Glomerular endothelial cell (primary cell): ENCODE data around the gene LTB4R2. TPM values are rescaled to one million over a fixed set of nuclear protein-coding genes. Genes with fewer than 3 reads are reported as not detected.

Source experiments
- DNase-seq: peaks from one replicate; pipeline ENCODE4 v3.0.0-alpha.2; 2011; ENCODE audit warnings: low read depth, low spot score; ENCODE audit errors: extremely low read depth
- total RNA-seq: library from RNA; depleted of rRNA; stranded (reverse); fragments of >200 nt; gene quantifications from 2 replicates; pipeline ENCODE4 v1.2.3, GENCODE V29; 2015

LTB4R2 gene
- total RNA-seq, 1 donor from 2014 or later = 8.4 TPM

- no peak for DNase-seq
Measured at GRCh38 chr14:24297190-24297964, 12.6 kb upstream of the LTB4R2 start.

GRCh38 chr14:24298892-24299254 is 11.1 kb upstream of the LTB4R2 start:
- no peak for DNase-seq

- DNase-seq = no peak
Measured at GRCh38 chr14:24299255-24300191, 10.4 kb upstream of the LTB4R2 start, which contains the start of the genes DHRS1 and NOP9. Gene DHRS1 (minus strand): TSS chr14:24299780. CDS start chr14:24299106, 674 bp downstream. Gene NOP9 (plus strand): TSS chr14:24299850. CDS start chr14:24299955, 105 bp downstream.

DNA sequence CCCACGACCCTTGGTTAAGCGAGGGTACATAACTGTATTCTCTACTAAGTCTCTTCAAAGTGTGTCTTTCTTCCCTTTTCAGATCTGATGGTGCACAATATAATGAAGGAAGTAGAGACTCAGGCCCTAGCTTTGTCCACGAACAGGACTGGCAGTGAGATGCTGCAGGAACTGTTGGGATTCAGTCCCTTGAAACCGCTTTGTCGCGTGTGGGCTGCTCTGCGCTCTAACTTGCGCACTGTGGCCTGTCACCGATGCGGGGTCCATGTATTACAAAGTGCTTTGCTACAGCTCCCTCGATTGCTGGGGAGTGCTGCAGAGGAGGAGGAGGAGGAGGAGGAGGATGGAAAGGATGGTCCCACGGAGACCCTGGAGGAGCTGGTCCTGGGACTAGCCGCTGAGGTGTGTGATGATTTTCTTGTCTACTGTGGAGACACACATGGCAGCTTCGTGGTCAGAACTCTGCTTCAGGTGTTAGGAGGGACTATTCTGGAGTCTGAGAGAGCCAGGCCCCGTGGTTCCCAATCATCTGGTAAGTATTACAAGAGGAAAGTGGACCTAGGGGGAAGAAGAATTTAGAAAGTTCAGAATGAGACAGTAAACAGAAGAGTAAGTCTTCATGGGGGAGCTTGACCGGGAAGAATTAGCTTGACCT is 9.5 kb upstream of the LTB4R2 start:
- DNase-seq = no peak

DNA sequence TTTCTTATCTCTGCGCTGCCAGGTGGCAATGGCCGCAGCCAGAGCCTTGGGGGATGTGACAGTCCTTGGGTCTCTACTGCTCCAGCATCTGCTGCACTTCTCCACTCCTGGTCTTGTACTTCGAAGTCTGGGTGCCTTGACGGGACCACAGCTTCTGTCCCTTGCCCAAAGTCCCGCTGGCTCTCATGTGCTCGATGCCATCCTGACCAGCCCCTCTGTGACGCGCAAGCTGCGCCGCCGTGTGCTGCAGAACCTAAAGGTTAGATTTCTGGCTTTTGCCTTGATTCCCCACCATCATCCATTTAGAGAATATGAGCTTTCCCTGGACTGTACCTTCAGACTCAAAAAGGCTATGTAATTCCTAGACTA is 5.9 kb upstream of the LTB4R2 start:
- no peak for DNase-seq

- no peak for DNase-seq
Measured at GRCh38 chr14:24307156-24307574, 2.8 kb upstream of the LTB4R2 start.

DNA sequence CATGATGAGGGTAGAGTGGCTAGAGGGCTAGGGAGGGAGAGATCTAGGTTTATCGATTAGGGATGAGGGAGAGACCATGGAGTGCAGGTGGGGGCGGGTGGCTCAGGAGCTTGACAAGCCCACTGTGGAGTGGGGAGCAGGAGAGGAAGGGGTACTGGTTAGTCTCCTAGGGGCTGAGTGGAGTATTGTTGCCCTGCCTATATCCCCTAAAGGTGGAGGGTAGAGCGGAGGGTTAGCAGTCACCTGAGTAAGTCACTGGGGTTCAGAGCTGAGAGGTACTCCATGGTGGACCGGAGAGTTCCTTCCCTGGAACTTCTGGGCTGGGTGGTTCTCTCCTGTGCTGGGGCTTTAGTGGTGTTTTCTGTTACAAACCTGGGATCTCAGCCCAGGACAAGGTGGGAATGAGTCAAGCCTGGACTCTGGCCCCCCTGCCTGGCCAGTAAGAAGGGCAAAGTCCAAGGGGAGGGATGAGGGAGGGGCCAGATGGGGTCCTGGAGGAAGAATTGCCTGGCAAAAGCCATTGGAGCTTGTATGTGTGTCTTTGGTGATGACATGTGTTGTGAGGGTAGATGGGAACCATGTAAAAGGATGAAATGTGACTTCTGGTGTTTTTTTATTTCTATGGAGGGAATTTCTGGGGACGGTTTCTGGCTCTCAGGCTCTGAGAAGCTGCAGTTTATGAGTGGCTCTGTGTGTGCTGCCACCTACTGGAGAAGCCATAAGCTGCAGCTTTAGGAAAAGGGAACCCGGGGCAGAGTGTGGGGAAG is 2.2 kb upstream of the LTB4R2 start, which contains the start of gene CIDEB:
Gene CIDEB, minus strand, starts transcription at position 403 of the 767 bp plus-strand sequence. Its CDS starts 119 bp downstream, at position 284.
- no peak for DNase-seq

GRCh38 chr14:24308342-24309124 is 1.4 kb upstream of the LTB4R2 start:
- no peak for DNase-seq

DNA sequence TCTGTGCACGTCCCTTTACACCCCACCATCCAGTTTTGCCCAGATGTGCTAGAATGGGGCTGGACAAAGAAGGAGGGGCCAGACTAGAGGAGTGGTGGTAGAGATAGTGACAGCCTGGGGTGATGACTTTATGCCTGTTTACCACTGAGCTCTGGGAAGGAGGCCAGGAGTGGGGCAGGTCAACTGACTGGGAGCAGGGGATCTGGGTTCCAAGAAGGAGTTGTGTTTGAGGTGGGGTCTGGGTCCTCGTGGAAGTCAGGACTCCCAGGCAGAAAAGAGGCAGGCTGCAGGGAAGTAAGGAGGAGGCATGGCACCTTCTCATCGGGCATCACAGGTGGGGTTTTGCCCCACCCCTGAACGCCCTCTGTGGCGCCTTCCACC is 315 bp downstream of the LTB4R2 start:
- no peak for DNase-seq

DNA sequence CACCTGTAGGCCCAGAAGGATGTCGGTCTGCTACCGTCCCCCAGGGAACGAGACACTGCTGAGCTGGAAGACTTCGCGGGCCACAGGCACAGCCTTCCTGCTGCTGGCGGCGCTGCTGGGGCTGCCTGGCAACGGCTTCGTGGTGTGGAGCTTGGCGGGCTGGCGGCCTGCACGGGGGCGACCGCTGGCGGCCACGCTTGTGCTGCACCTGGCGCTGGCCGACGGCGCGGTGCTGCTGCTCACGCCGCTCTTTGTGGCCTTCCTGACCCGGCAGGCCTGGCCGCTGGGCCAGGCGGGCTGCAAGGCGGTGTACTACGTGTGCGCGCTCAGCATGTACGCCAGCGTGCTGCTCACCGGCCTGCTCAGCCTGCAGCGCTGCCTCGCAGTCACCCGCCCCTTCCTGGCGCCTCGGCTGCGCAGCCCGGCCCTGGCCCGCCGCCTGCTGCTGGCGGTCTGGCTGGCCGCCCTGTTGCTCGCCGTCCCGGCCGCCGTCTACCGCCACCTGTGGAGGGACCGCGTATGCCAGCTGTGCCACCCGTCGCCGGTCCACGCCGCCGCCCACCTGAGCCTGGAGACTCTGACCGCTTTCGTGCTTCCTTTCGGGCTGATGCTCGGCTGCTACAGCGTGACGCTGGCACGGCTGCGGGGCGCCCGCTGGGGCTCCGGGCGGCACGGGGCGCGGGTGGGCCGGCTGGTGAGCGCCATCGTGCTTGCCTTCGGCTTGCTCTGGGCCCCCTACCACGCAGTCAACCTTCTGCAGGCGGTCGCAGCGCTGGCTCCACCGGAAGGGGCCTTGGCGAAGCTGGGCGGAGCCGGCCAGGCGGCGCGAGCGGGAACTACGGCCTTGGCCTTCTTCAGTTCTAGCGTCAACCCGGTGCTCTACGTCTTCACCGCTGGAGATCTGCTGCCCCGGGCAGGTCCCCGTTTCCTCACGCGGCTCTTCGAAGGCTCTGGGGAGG is 985 bp downstream of the LTB4R2 start, which contains the start of gene LTB4R:
Gene LTB4R, plus strand, starts transcription at position 857 of the 959 bp plus-strand sequence. CDS start 4,150 bp downstream, outside the sequence.
- DNase-seq = no peak

- no peak for DNase-seq
Measured at GRCh38 chr14:24311837-24312615, 2.1 kb downstream of the LTB4R2 start.

GRCh38 chr14:24312736-24313507 is 3.0 kb downstream of the LTB4R2 start:
- no peak for DNase-seq

GRCh38 chr14:24313913-24314312 is 4.0 kb downstream of the LTB4R2 start:
- DNase-seq = no peak

- no peak for DNase-seq
Measured at GRCh38 chr14:24314377-24315193, 4.6 kb downstream of the LTB4R2 start.

GRCh38 chr14:24315243-24315806 is 5.4 kb downstream of the LTB4R2 start:
- no peak for DNase-seq
